Sciatic nerve (tissue), 2 donors: Measurements from ENCODE around the gene PARVG. TPM values are rescaled to one million over a fixed set of nuclear protein-coding genes. Genes with fewer than 3 reads are reported as not detected.
"Not testable (repeated sequence)": the region's sequence is repeated elsewhere in the genome, so short reads cannot be mapped to it uniquely, and the experiment has no call there.

Experiments
- ATAC-seq: fragments of 200-7000 bp; cut with Tn5 transposase; one replicate; pipeline ENCODE4 v1.9.1; 2020; ENCODE audit warnings: mild to moderate bottlenecking, moderate library complexity
- DNase-seq: peaks from one replicate; pipeline ENCODE4 v3.0.0-alpha.2; 2020; ENCODE audit warnings: low spot score
- intact Hi-C: fragments of 100-400 bp; cut with DNase I; formaldehyde crosslinking; loops from one replicate; pipeline ENCODE4 v1.14.2; 2022
- total RNA-seq: library from RNA; stranded (reverse); fragmentation: NEBNext Ultra II Directional; extraction: Animal tissue kit (Norgen Biotek cat#: 25700); gene quantifications from one replicate; pipeline ENCODE4 v1.2.1, GENCODE V29; 2021
- donor health status: DM: no; HTN: no; CAD: no.
- donor health status: DM: no; HTN: no; CAD: no.

Gene PARVG
- total RNA-seq, 1 donor from 2014 or later: 16.7 TPM

GRCh38 chr22:44220727-44221680 is 40.3 kb downstream of the PARVG start:
- intact Hi-C loops: no loop called here
- no peak for ATAC-seq

GRCh38 chr22:44221710-44222475 is 41.2 kb downstream of the PARVG start:
- ATAC-seq: no peak
- DNase-seq: no peak
- intact Hi-C loops: no loop called here

More at GRCh38 chr22:44220727-44221680, 40.3 kb downstream of the PARVG start:
- no peak for DNase-seq

- DNase-seq (no peak), ATAC-seq (no peak)
- intact Hi-C loops: no loop called here
Measured at GRCh38 chr22:44224166-44224565, 43.4 kb downstream of the PARVG start.

- DNase-seq (no peak), ATAC-seq (no peak)
- intact Hi-C loops: no loop called here
Measured at GRCh38 chr22:44225091-44225689, 44.5 kb downstream of the PARVG start.

- intact Hi-C loops: no loop called here
- no peak for ATAC-seq
- no peak for DNase-seq
Measured at GRCh38 chr22:44225812-44226211, 45.1 kb downstream of the PARVG start.

- intact Hi-C loops: no loop called here
- ATAC-seq: no peak
- DNase-seq: no peak
Measured at GRCh38 chr22:44229331-44229730, 48.6 kb downstream of the PARVG start.

GRCh38 chr22:44229809-44230208 is 49.1 kb downstream of the PARVG start:
- intact Hi-C loops: no loop called here
- DNase-seq (no peak), ATAC-seq (no peak)

- no peak for DNase-seq
- intact Hi-C loops: no loop called here
- no peak for ATAC-seq
Measured at GRCh38 chr22:44231233-44231632, 50.5 kb downstream of the PARVG start.

GRCh38 chr22:44234372-44234771 is 53.6 kb downstream of the PARVG start:
- DNase-seq, ATAC-seq, intact Hi-C loops: not testable (repeated sequence)

- DNase-seq: no peak
- no peak for ATAC-seq
- intact Hi-C loops: no loop called here
Measured at GRCh38 chr22:44237290-44237689, 56.6 kb downstream of the PARVG start.

GRCh38 chr22:44241121-44241520 is 60.4 kb downstream of the PARVG start:
- intact Hi-C loops: not testable (repeated sequence)

GRCh38 chr22:44242946-44243724 is 62.4 kb downstream of the PARVG start:
- ATAC-seq (no peak), DNase-seq (no peak)
- intact Hi-C loops: no loop called here

More at GRCh38 chr22:44241121-44241520, 60.4 kb downstream of the PARVG start:
- not testable (repeated sequence) for ATAC-seq, DNase-seq

GRCh38 chr22:44243761-44244160 is 63.0 kb downstream of the PARVG start:
- ATAC-seq (no peak), DNase-seq (no peak)
- intact Hi-C loops: no loop called here

- no peak for DNase-seq
- intact Hi-C loops: no loop called here
- ATAC-seq: no peak
Measured at GRCh38 chr22:44244265-44244822, 63.6 kb downstream of the PARVG start.

GRCh38 chr22:44245438-44245837 is 64.7 kb downstream of the PARVG start:
- DNase-seq (no peak), ATAC-seq (no peak)
- intact Hi-C loops: no loop called here

GRCh38 chr22:44245867-44246266 is 65.1 kb downstream of the PARVG start:
- ATAC-seq (no peak), DNase-seq (no peak)
- intact Hi-C loops: no loop called here

- DNase-seq (no peak), ATAC-seq (no peak)
- intact Hi-C loops: no loop called here
Measured at GRCh38 chr22:44246615-44247326, 66.0 kb downstream of the PARVG start.

GRCh38 chr22:44247346-44247745 is 66.6 kb downstream of the PARVG start:
- ATAC-seq (no peak), DNase-seq (no peak)
- intact Hi-C loops: no loop called here
